ENCODE data around the gene MPZL3.
A peak's percentile ranks its signal among the peaks of the same experiment; 100 is the strongest.

The MPZL3 gene

GRCh38 chr11:118283037-118283636 lies 31.0 kb upstream of the MPZL3 start:
- no peak overlapping the region for H3K4me3 ChIP-seq (ENCODE audit: low read length)
- no peaks in the 10 kb centered on the region for H3K36me3 ChIP-seq (ENCODE audit: control insufficient read depth, low read depth, low read length)
- no peak overlapping the region for H3K27ac ChIP-seq (ENCODE audit: low read length)

GRCh38 chr11:118282606-118283005 lies 30.4 kb upstream of the MPZL3 start:
- Histone ChIP-seq H3K27me3 (ENCODE audit: control insufficient read depth, insufficient read depth, low read length) (no peaks in the 10 kb centered on the region), H3K4me3 (ENCODE audit: low read length) (no peak overlapping the region), H3K9ac (ENCODE audit: low read length) (no peak overlapping the region), H3K27ac (ENCODE audit: low read length) (no peak overlapping the region), H3K9me3 (ENCODE audit: control insufficient read depth, low read depth, low read length) (no peaks in the 10 kb centered on the region), H3K36me3 (ENCODE audit: control insufficient read depth, low read depth, low read length) (no peaks in the 10 kb centered on the region), H3K4me1 (ENCODE audit: control insufficient read depth, low read depth, low read length) (no peaks in the 10 kb centered on the region)

More at GRCh38 chr11:118283037-118283636, 31.0 kb upstream of the MPZL3 start:
- Histone ChIP-seq H3K9ac (ENCODE audit: low read length) (no peak overlapping the region), H3K27me3 (ENCODE audit: control insufficient read depth, insufficient read depth, low read length) (no peaks in the 10 kb centered on the region), H3K4me1 (ENCODE audit: control insufficient read depth, low read depth, low read length) (no peaks in the 10 kb centered on the region), H3K9me3 (ENCODE audit: control insufficient read depth, low read depth, low read length) (no peaks in the 10 kb centered on the region)

GRCh38 chr11:118281284-118281683 lies 29.1 kb upstream of the MPZL3 start:
- Histone ChIP-seq H3K4me3 (ENCODE audit: low read length) (no peak overlapping the region), H3K9ac (ENCODE audit: low read length) (no peak overlapping the region), H3K27me3 (ENCODE audit: control insufficient read depth, insufficient read depth, low read length) (peaks cover 5% of the 10 kb centered on the region)

GRCh38 chr11:118277312-118277711 lies 25.1 kb upstream of the MPZL3 start:
- H3K4me1 ChIP-seq (ENCODE audit: control insufficient read depth, low read depth, low read length), result no peaks in the 10 kb centered on the region
- H3K9me3 ChIP-seq (ENCODE audit: control insufficient read depth, low read depth, low read length), result no peaks in the 10 kb centered on the region
- H3K27ac ChIP-seq (ENCODE audit: low read length), result no peak overlapping the region
- no peak overlapping the region for H3K9ac ChIP-seq (ENCODE audit: low read length)
- no peaks in the 10 kb centered on the region for H3K36me3 ChIP-seq (ENCODE audit: control insufficient read depth, low read depth, low read length)
- no peak overlapping the region for H3K4me3 ChIP-seq (ENCODE audit: low read length)
- H3K27me3 ChIP-seq (ENCODE audit: control insufficient read depth, insufficient read depth, low read length), result peaks cover 12% of the 10 kb centered on the region

More at GRCh38 chr11:118281284-118281683, 29.1 kb upstream of the MPZL3 start:
- H3K4me1 ChIP-seq (ENCODE audit: control insufficient read depth, low read depth, low read length), result no peaks in the 10 kb centered on the region
- H3K27ac ChIP-seq (ENCODE audit: low read length), result no peak overlapping the region
- H3K36me3 ChIP-seq (ENCODE audit: control insufficient read depth, low read depth, low read length), result no peaks in the 10 kb centered on the region
- H3K9me3 ChIP-seq (ENCODE audit: control insufficient read depth, low read depth, low read length), result no peaks in the 10 kb centered on the region

- Histone ChIP-seq H3K27me3 (ENCODE audit: control insufficient read depth, insufficient read depth, low read length) (peaks cover 12% of the 10 kb centered on the region), H3K27ac (ENCODE audit: low read length) (no peak overlapping the region), H3K36me3 (ENCODE audit: control insufficient read depth, low read depth, low read length) (no peaks in the 10 kb centered on the region), H3K4me3 (ENCODE audit: low read length) (no peak overlapping the region), H3K4me1 (ENCODE audit: control insufficient read depth, low read depth, low read length) (no peaks in the 10 kb centered on the region), H3K9me3 (ENCODE audit: control insufficient read depth, low read depth, low read length) (no peaks in the 10 kb centered on the region), H3K9ac (ENCODE audit: low read length) (no peak overlapping the region)
Measured at GRCh38 chr11:118276422-118276821, 24.3 kb upstream of the MPZL3 start.

GRCh38 chr11:118275176-118275575 lies 23.0 kb upstream of the MPZL3 start:
- Histone ChIP-seq H3K9me3 (ENCODE audit: control insufficient read depth, low read depth, low read length) (no peaks in the 10 kb centered on the region), H3K27ac (ENCODE audit: low read length) (no peak overlapping the region), H3K4me1 (ENCODE audit: control insufficient read depth, low read depth, low read length) (no peaks in the 10 kb centered on the region), H3K27me3 (ENCODE audit: control insufficient read depth, insufficient read depth, low read length) (peaks cover 12% of the 10 kb centered on the region), H3K9ac (ENCODE audit: low read length) (no peak overlapping the region), H3K36me3 (ENCODE audit: control insufficient read depth, low read depth, low read length) (no peaks in the 10 kb centered on the region), H3K4me3 (ENCODE audit: low read length) (no peak overlapping the region)

GRCh38 chr11:118274186-118274585 lies 22.0 kb upstream of the MPZL3 start:
- no peaks in the 10 kb centered on the region for H3K4me1 ChIP-seq (ENCODE audit: control insufficient read depth, low read depth, low read length)
- no peak overlapping the region for H3K9ac ChIP-seq (ENCODE audit: low read length)
- H3K4me3 ChIP-seq (ENCODE audit: low read length), result no peak overlapping the region
- no peak overlapping the region for H3K27ac ChIP-seq (ENCODE audit: low read length)
- H3K9me3 ChIP-seq (ENCODE audit: control insufficient read depth, low read depth, low read length), result no peaks in the 10 kb centered on the region
- H3K36me3 ChIP-seq (ENCODE audit: control insufficient read depth, low read depth, low read length), result no peaks in the 10 kb centered on the region
- H3K27me3 ChIP-seq (ENCODE audit: control insufficient read depth, insufficient read depth, low read length), result peaks cover 12% of the 10 kb centered on the region

- no peak overlapping the region for H3K27ac ChIP-seq (ENCODE audit: low read length)
- no peaks in the 10 kb centered on the region for H3K9me3 ChIP-seq (ENCODE audit: control insufficient read depth, low read depth, low read length)
- peaks cover 11% of the 10 kb centered on the region for H3K27me3 ChIP-seq (ENCODE audit: control insufficient read depth, insufficient read depth, low read length)
- no peaks in the 10 kb centered on the region for H3K4me1 ChIP-seq (ENCODE audit: control insufficient read depth, low read depth, low read length)
- no peak overlapping the region for H3K4me3 ChIP-seq (ENCODE audit: low read length)
- H3K36me3 ChIP-seq (ENCODE audit: control insufficient read depth, low read depth, low read length), result no peaks in the 10 kb centered on the region
- H3K9ac ChIP-seq (ENCODE audit: low read length), result no peak overlapping the region
Measured at GRCh38 chr11:118272001-118272400, 19.8 kb upstream of the MPZL3 start.

GRCh38 chr11:118267486-118267885 lies 15.3 kb upstream of the MPZL3 start:
- H3K9me3 ChIP-seq (ENCODE audit: control insufficient read depth, low read depth, low read length), result no peaks in the 10 kb centered on the region
- no peaks in the 10 kb centered on the region for H3K36me3 ChIP-seq (ENCODE audit: control insufficient read depth, low read depth, low read length)
- peaks cover 17% of the 10 kb centered on the region for H3K4me1 ChIP-seq (ENCODE audit: control insufficient read depth, low read depth, low read length)
- no peak overlapping the region for H3K27ac ChIP-seq (ENCODE audit: low read length)
- H3K27me3 ChIP-seq (ENCODE audit: control insufficient read depth, insufficient read depth, low read length), result peaks cover 47% of the 10 kb centered on the region
- no peak overlapping the region for H3K4me3 ChIP-seq (ENCODE audit: low read length)
- no peak overlapping the region for H3K9ac ChIP-seq (ENCODE audit: low read length)

GRCh38 chr11:118265954-118266353 lies 13.8 kb upstream of the MPZL3 start:
- Histone ChIP-seq H3K27ac (ENCODE audit: low read length) (no peak overlapping the region), H3K4me3 (ENCODE audit: low read length) (no peak overlapping the region), H3K27me3 (ENCODE audit: control insufficient read depth, insufficient read depth, low read length) (peaks cover 61% of the 10 kb centered on the region), H3K9ac (ENCODE audit: low read length) (no peak overlapping the region), H3K9me3 (ENCODE audit: control insufficient read depth, low read depth, low read length) (no peaks in the 10 kb centered on the region), H3K36me3 (ENCODE audit: control insufficient read depth, low read depth, low read length) (no peaks in the 10 kb centered on the region), H3K4me1 (ENCODE audit: control insufficient read depth, low read depth, low read length) (peaks cover 17% of the 10 kb centered on the region)

GRCh38 chr11:118264569-118265465 lies 12.7 kb upstream of the MPZL3 start:
- Histone ChIP-seq H3K27ac (ENCODE audit: low read length) (no peak overlapping the region), H3K9ac (ENCODE audit: low read length) (peak overlapping the region; percentile 29), H3K4me3 (ENCODE audit: low read length) (peak overlapping the region; percentile 54)

More at GRCh38 chr11:118264569-118265465, 12.7 kb upstream of the MPZL3 start:
- no peaks in the 10 kb centered on the region for H3K9me3 ChIP-seq (ENCODE audit: control insufficient read depth, low read depth, low read length)
- H3K4me1 ChIP-seq (ENCODE audit: control insufficient read depth, low read depth, low read length), result peaks cover 17% of the 10 kb centered on the region
- H3K36me3 ChIP-seq (ENCODE audit: control insufficient read depth, low read depth, low read length), result no peaks in the 10 kb centered on the region
- H3K27me3 ChIP-seq (ENCODE audit: control insufficient read depth, insufficient read depth, low read length), result peaks cover 63% of the 10 kb centered on the region
